Fibroblast of skin of abdomen (primary cell): ENCODE data around the gene TUB.

Source experiments
- DNase-seq: peaks from one replicate; pipeline ENCODE4 v3.0.0-alpha.2; 2013

TUB gene

DNA sequence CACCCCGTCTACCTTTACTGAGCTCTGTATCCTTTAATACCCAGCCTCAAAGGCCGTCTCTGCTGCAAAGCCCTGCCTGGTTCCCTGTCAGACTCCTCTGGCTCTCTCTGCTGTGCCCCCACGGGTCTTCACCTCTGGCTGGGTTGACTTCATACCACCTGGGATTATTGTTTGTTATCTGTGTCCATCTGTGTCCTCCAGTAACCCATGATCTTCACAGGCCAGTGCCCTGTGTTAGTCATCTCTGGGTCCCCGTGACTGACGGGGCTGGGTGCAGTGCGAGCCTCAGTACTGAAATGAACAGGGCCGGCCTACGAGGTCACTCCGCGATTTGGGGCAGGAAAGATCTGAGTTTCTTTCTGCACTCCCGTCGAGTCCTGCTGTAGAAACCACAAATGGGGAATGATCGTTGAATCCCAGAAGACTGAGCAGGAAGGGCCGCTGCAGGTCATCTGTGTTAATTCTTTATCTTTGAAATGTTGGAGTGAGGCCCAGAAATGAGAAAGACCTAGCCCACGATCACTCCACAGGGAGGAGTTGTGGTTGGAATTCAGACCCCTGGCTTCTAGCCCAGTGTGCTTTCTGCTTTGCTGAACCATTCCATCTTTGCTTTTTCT, 12.3 kb upstream of the TUB start:
- DNase-seq: peak; percentile 88

DNA sequence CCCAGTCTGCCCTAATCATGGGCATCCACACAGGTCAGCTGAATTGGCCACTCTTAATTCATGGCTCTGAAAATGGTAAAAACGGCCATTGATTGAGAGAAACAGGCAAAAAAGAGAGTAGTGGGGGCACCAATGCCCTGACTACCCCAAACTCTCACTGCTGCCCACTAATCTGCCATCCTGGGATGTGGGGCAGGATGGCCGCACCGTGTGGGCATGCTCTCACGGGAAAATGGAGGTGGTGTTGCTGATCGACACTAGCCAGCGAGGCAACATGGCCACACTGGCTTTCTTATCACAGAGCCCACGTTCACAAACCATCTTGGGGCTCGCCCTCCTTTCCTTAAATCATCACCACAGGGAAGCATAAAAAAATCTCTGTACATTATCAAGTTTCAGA, 11.2 kb upstream of the TUB start:
- DNase-seq: no peak

DNA sequence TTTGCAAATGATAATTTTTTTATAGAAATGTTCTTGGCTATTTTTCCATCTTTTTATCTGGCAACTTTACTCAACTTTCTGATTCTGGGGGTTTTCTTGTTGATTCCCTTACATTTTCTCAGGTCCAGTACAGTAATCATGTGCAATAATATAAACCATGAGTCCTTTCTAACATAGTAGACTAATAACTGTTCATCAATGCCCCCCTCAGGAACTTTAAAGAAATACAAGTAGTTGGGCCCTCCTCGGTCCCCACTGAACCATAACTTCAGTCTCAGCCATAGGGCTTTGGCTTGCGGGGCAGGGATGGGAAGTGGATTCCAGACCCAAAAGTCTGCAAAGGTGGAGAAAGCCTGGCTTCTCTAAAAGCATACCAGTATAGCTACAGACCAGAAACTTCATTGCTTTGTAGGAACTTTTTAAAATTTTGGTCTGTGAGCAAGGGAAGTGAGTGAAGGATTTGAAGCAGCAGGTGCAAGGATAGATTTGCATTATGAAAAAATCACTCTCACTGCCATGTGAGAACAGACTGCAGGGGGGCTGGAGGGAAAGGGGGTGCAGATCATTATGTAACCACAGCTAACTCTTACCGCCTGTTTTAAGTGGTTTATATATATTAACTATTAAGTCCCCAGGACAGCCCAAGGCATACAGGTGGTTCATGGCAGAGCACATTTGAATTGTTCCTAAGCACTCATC, 10.4 kb upstream of the TUB start:
- DNase-seq: peak; percentile 42

DNA sequence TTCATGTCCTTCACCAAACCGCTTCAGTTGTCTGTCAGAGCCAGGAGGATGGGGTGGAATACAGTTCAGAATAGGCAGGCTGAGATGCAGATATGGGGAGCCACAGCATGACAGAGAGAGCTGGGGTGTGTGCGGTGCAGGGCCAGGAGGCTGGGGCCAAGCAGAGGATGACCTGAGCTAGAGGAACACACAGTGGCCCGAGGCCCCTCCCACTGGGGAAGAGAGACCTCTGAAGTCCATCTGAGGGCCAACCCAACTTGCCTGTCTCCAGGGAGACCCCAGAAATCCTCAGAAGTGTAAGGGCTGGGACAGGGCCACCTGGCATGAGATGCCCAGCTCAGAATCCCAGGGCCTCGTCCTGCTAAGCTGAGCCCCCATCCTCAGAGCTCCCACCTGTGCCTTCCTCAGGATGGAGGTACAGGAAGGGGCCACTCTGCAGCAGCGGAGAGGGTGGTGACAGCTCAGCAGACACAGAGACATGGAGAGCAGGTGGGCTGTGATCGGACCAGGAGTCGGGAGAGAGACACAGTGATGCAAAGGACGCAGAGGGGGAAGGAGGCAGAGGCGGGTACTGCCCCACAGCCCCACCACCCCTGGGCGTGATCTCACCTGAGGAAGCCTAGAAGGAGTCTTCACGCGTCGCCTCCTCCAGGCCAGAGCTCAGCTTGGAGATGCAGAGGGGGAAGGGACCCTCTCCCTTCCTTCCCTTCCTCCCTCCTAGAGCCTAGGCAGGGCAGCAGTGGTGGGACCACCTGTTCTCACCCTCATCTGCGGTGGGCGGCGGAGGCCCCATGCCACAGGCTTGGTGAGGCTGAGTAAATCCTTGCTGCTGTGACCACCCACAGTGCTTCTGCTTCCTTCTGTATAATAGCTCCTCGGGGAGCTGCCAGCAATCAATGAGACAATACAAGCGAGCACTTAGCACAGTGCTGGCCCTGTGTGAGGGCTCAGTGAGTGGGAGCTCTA, 9.1 kb upstream of the TUB start:
- no peak for DNase-seq

DNA sequence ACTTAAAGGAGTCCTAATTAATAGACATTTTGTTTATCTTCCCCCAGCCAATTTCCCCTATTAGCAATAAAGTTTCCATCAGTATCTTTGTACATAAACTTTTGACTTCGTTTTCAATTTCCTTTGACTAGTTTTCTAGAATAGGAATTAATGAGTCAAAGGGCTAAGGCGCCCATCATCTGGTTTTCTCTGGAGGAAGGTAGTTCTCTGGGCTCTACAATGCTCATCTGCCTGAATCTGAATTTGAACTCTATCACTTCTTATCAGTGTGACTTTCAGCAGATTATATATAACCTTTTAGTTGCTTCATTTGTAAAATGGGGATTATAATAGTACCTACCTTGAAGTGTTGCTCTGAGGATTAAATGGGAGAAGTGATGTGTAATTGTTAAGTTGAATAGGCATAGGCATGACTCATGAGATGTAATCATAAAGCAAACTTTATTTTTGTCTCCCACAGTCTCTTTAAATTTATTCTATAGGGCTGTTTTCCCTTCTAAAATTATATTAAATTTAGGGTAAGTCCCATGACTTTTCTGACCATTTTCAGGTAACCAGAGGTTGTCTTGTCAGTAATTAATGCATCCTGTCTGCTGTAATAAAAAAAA, 5.8 kb upstream of the TUB start:
- DNase-seq: no peak

DNA sequence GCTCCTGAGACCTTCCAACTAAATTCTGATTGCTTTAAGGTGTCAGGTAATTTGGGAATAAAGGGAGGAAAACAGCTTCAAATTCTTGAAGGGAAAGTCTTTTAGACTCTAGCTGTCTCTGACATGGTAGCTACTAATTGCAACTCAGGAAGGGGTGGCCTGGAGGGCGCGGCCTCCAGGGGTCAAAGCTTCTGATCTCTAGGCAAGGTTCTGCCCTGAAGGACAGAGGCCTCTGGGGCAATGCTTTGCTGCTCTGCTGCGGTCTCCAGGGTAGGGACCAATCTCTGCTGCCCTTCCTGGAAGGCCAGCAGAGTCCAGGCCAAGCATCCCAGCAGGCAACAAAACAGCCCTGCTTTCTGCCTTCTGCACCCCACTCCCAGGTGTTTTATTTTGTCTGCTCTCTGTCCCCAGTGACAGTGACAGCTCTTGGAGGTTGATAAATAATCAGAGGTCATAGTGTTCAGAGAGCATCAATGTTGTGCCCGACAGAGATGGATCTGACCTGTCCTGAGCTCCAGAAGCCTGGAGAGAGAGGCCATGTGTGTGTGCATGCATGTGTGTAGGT, 1.8 kb upstream of the TUB start:
- no peak for DNase-seq

DNA sequence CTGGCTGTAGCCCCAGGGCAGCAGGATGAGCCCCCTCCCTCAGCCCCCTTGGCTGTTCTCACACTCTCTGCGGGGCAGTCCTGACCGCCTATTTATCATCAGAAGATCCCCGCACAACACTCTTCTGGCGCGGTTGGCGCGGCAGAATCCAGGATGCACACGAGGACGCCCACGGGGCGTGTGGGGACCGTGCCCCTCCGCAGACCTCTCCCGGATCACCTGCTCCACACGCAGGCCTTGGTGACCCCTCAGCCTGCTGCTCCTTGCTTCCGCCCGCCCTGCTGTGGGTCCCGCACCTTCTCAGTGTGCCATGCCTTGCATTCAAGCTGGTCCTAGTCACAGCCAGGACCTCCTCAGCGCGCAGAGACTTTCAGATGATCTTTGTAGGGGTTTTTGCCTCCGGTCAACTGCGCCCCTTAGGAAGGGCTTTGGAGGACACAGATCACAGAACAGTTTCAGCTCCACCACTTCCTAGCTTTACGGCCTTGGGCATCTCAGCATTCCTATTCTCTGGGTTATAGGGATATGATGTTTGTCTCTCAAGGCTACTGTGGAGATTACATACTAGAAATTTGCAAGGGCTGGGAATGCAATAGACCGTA, 841 bp upstream of the TUB start:
- no peak for DNase-seq

DNA sequence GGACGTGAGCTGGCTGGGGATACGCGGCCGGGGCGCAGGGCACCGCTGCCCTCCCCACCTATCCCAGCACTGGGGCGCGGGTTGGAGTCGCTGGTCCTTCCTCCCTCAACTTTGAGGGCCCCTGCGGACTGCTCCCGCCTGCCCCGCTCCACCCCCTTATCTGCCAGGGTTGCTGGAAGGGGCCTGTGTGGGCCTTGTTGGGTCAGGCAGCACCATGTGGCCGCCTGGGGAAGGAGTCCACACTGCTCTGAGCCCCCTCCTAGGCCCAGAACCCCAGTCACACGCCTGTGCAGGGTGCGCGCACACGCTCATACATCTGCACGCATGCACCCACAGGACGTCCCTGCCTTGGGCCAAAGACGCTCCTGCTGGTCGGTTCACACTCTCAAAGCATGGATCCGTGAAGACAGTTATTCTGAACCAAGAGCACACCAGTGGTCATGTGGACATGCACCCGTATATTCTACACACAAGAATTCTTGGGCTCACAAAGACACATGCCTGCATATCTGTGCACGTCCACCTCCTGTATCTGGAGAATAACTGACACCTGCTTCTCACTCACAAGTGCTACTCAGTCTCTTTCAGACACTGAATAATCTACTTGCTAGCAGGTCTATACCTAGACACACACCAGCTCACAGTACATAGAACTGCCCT, 710 bp downstream of the TUB start:
- peak; percentile 9 for DNase-seq

DNA sequence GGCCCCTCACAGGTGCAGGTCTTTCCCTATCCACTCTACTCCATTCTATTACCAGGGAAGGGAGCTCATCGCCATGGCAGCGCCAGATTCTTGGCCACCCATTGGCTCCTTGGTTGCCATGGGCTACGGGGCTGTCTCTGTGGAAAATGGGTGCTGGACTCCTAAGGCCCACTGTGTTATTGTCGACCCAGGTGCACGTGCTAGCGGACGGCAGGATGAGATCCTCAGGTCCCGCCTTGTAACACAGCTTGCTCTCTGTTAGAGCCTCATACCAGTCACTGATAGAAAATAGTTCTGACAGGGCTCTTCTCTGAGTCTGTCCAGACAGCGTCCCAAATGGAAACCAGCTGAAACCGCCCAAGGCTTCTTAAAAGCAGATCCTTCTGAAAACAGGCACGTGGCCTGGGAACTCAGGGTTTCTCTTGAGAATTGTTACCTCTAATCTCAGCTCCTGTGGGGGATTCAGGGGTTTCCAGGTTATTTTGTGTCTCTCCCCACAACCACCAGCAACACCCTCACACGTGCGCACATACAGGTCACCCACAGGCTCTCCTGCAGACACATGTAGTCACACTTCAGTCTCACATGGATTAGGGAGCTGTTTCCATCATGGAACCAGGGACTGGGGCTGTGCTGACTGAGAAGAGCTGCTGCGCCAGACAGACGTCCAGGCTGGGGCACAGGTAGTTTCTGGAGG, 1.5 kb downstream of the TUB start:
- DNase-seq: peak; percentile 39

DNA sequence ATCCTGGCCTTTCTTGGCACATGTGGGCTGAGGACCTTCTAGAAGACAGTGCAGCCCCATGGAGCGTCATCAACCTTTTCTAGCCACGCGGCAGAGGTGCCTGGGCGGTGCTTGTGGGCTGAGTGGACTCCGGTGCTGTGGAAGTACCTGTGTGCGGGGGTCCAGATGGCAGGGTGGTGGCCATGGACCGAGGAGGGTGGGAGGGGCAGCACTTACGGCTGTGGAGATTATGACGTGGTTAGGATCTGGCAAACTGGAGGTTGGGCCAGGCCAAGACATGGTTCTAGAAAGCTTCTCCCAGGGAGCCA, 2.0 kb downstream of the TUB start:
- no peak for DNase-seq

DNA sequence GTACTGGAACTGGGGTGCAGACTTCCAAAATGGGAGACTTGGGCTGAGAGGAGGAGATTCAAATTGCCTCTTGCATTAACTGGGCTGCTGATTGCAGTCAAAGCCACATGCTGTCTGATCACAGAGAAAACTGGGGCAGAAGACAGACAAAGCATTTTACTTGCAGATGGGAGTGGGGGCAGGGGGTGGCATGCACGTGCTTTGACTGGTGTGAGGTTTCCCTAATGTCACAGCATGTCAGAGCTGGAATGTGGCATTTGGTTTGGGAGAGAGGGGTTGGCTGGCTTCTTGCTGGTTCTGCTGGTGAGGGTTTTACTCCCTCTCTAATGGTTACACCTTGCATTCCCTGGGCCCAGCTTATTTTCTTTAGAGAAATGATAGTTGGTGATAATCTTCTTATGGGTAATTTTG, 2.9 kb downstream of the TUB start:
- DNase-seq: no peak

DNA sequence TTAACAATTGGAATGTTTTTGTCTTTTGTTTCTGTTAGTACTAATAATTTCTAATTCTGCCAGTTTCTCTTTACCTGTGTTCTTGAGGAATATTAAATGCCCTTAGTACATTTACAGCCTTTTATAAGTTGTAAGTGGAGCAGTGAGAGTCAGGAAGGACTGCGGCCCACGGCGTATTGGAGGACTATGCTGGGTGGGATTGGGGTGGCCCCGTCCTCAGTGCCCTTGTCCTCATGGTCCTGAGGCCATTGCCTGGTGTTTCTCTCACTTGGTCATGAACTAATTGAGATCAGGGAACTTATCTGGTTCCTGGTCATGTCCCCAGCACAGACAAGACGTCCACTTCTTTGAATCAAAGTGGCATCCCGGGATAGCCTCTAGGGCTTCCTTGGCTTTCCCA, 3.3 kb downstream of the TUB start:
- DNase-seq: no peak

DNA sequence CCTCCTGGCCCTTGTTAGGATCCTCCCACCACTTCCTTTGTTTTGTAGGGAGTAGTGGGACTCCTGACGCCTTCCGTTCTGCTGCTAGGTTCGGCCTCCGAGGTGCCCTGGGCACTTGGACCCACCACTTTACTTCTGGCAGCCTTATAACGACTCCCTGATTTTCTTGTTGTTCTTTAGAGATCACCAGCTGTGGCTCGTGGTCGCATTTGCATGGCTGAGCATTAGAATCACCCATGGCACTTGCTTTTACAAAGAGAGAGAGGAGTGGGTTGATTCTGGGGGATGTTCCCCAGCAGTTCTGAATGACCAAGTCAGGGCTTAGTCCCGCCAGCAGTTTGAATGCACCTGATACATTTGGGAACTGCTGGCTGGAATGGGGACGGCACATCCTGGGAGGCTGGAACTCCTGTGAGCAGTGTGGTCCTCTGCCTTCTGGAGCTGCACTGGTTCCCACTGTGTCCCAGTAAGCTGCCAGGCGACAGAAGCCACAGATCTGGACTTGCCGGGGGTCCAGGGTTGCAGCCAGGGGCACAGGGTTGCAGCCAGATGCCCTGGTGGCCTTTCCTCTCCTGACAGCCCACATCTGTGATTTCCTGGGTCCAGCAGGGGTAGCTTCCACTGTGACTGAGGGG, 4.1 kb downstream of the TUB start:
- DNase-seq: no peak

DNA sequence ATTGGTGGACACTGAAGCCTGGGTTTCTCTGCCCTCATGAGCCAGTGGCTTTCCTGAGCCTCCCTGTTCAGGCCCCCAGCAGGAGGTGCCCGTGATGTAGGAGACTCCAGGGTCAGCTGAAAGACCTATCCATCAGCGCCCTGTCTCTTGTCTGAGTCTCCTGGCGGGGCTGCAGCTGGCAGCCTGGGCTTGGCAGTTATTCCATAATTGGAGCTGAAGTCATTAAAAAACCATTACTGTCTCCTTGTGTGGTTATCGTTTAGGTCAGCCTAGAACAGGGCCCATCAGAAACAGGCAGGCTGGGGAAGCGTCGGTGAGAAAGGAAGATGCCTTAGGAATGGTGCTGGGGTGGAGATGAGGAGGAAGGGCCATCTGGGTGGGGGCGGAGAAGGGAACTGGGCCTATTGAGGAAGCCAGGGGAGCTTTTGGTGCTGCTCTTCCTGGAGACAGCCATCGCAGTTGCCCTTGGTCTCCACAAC, 5.0 kb downstream of the TUB start:
- DNase-seq: peak; percentile 16

DNA sequence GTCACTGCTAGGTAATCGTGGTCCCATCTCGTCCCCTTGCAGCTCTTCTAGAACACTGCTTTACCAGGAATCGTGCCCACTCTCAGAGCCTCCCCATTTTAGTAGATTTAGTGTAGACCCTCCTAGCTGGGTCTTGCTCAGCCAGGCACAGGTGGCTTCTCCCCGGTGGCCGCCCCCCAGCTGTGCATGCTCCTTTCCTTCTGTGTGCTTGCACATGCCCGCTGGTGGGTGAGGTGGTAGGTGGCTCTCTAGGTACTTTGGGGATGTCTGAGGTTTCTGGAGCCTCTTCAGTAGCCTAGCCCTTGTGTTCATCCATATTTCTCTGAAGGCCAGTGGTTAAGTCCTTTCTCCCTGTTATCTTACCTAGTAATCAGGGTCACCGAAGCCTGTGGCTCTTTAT, 5.6 kb downstream of the TUB start:
- DNase-seq: no peak

DNA sequence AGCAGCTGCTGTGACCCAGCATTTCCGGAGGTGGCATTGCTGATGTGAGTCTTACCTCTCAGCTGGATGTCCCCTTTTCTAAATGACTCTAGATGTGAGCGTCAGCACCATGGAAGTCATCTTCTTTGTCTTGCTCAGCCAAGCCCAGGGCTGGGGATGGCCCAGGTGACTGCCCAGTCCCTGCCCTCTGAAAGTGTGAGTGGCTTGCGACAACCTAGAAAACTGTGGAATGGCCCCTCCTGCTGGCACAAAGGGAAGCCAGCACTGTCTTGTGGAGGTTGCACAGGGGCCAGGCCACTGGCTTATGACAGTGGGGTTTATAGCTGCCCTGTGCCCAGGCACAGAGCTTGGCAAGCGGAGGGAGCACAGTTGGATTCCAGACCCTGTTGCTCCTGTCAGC, 6.2 kb downstream of the TUB start:
- DNase-seq: no peak

DNA sequence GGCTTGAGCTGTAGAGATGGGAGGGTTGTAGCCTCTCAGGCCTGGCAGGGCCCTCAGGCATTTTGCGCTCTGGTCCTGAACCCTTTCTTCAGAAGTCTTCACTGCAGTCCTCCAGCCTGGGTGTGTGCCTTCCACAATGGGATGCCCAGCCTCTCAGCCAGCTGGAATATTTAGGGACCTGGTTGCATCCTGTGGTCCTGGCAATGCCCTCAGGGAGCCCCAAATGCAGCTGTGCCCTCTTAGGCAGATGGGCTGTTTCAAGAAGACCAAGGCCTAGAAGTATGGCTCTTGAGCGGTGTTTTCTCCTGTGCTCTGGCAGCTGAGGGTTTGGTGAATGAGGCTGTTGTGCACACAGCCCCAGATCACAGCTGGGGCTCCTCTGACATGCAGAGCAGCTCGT, 6.7 kb downstream of the TUB start:
- DNase-seq: no peak

DNA sequence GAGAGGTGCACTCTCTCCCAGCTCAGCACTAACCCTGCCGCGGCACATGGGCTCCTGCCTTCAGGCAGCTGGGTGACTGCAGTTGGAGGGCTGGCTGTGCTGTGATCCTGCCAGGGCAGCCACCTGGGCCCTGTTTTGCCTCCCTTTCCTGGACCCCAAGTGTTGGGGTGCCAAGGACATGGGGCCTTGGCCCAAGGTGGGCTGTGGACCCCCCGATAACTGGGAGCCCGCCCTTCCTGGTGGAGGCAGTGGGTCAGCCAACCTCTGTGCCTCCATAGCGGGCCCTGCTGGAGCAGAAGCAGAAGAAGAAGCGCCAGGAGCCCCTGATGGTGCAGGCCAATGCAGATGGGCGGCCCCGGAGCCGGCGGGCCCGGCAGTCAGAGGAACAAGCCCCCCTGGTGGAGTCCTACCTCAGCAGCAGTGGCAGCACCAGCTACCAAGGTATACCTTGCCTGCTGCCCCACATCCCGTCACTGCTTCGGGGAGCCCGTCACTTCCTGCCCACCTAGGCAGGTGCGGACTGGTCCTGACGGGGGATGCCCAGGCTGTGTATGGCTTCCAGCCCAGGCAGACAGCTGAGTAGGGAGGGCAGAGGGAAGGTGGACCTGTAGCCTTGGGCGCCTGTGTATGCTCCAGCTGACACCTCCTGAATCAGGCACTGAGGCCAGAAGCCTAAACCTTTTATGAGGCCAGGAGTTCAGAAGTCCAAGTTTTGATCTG, 8.9 kb downstream of the TUB start:
- DNase-seq: no peak

DNA sequence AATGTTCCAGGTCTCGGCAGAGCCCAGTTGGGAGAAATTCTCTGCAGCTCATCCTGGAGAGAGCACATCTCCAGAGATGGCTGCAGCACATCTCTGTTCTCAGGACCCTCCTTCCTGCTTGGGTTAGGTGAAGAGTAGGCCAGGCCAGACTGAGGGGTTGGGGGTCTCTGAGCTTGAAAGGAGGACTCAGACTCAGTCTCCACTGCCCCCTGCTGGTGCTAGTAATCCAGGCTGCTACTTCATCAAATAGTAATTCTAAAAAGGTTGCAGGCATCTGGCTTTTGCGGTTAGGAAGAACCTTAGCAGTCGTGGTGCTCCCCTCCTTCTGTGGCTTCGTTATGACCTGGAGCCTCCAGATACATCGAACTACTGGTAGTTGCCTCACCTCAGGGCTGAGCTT, 9.7 kb downstream of the TUB start:
- DNase-seq: peak; percentile 20

DNA sequence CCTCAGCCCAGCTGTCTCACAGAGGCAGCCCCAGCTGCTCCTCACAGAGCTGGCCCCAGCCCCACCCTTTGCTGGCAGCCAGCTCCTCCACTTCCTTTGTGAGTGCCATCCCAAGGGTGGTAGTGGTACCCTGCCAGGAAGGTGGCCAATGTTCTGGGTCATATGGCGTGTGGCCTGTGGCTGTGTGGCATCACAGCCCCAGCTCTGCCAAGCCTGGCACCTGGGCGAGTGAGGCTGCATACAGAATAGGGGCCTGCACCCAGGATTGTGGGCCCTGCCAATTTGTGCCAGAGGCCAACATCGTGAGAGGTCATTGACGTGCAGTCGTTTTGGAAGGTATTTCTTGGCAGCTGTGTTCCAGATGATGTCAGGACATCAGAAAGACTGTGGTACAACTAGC, 10.7 kb downstream of the TUB start:
- DNase-seq: no peak
